ENCODE data around the gene LGALS14.

DNA sequence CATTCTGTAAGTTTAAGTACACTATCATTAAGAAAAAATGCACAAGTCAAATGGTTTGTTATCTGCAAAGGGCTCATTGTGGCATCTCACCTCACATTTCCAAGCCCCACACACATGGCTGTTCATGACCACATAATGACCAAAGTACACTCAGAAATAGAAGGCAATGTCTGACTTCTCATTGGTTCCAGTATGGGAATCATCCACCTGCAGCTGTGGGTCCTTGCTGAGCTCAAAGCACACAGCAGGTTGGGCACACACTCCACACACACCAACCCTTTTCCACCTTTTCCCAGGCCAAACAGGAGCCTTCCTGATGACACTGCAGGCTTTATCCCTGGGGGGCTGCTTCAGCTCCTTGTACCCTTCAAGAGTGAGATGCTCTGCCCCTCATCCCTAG, 21.7 kb downstream of the LGALS14 start:
- TF ChIP-seq, protein P1, sequence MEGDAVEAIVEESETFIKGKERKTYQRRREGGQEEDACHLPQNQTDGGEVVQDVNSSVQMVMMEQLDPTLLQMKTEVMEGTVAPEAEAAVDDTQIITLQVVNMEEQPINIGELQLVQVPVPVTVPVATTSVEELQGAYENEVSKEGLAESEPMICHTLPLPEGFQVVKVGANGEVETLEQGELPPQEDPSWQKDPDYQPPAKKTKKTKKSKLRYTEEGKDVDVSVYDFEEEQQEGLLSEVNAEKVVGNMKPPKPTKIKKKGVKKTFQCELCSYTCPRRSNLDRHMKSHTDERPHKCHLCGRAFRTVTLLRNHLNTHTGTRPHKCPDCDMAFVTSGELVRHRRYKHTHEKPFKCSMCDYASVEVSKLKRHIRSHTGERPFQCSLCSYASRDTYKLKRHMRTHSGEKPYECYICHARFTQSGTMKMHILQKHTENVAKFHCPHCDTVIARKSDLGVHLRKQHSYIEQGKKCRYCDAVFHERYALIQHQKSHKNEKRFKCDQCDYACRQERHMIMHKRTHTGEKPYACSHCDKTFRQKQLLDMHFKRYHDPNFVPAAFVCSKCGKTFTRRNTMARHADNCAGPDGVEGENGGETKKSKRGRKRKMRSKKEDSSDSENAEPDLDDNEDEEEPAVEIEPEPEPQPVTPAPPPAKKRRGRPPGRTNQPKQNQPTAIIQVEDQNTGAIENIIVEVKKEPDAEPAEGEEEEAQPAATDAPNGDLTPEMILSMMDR (conservative IDR thresholded peaks at IDR 0.05), result no peak
- no peak for TF ChIP-seq EZH2 (IDR thresholded peaks at IDR 0.05; ENCODE audit: low read depth)

Measured in PC-9 (cell line).